SKM-1 (cell line): ENCODE results near the gene ABHD12.
A peak's percentile ranks its signal among the peaks of the same experiment; 100 is the strongest.
"Not testable (repeated sequence)": the region's sequence is repeated elsewhere in the genome, so short reads cannot be mapped to it uniquely, and the experiment has no call there.

Source experiments
- DNase-seq: peaks from one replicate; lab custom pipeline; 2025; ENCODE audit not compliant: unreplicated experiment; lab: John Stamatoyannopoulos, UW

Gene ABHD12

DNA sequence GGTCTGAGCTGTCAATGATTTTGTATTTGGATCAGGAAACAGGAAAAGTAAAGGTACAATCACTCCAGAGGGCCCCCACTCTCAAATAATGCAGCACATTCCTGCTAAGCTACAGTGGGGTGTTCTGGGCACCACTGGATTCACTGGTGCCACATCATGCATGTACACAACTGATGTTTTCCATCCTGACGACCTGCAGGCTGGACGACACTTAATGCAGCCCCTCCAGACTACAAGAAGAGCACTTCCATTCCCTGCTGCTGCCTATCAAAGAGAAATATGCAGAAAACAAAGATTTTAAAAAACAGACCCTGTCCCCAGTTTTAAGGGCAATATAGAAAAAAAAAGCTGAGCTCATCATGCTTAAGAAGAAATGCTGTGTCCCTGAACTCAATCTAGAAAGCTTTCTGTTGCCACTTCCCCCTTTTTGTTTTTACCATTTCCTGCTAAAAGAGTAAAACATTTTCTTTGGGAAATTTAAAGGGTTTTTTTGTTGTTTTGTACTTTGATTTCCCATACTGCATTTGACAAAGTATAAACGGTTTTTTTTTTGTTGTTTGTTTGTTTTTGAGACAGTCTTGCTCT lies 35.5 kb downstream of the ABHD12 start:
- no peak for DNase-seq

- DNase-seq: no peak
Measured at GRCh38 chr20:25353747-25354705, 36.6 kb downstream of the ABHD12 start.

- no peak for DNase-seq
Measured at GRCh38 chr20:25353353-25353746, 37.3 kb downstream of the ABHD12 start.

DNA sequence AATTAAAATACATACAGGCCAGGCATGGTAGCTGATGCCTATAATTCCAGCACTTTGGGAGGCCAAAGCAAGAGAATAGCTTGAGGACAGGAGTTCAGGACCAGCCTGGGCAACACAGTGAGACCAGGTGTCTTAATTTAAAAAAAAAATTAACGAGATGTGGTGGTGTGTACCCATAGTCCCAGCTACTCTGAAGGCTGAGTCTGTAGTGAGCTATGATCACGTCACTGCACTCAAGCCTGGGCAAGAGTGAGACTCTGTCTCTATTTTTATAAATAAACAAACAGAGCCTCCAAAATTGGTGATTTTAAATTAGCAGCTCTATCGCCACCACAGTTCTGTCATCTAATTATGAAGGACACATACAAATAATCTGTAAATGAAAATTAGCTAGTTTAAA lies 37.9 kb downstream of the ABHD12 start:
- no peak for DNase-seq

- DNase-seq: no peak
Measured at GRCh38 chr20:25351024-25351360, 39.6 kb downstream of the ABHD12 start.

- no peak for DNase-seq
Measured at GRCh38 chr20:25346349-25346748, 44.3 kb downstream of the ABHD12 start.

DNA sequence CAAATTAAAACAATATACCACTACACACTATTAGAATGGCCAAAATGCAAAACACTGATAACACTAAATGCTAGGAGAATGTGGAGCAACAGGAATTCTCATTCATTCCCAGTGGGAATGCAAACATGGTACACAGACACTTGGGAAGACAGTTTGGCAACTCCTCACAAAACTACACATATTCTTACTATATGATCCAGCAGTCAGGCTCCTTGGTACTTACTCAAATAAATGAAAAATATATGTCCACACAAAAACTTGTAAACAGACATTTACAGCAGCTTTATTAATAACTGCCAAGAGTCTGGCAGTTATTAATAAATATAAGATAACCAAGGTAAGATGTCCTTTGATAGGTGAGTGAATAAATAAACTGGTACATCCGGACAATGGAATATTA lies 44.9 kb downstream of the ABHD12 start:
- DNase-seq: no peak

DNA sequence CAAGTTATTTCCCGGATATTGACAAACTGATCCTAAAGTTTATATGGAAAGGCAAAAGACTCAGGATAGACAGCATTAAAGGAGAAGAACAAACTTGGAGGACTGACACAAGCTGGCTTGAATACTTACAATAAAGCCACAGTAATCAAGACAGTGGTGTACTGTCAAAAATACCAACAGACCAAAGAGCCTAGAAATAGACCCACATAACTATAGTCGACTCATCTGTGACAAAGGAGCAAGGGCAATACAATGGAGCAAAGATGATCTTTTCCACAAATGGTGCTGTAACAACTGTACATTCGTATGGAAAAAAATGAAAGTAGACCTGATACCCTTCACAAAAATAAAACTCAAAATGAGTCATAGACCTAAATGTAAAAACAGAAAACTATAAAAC lies 46.0 kb downstream of the ABHD12 start:
- no peak for DNase-seq

- DNase-seq: no peak
Measured at GRCh38 chr20:25341716-25342680, 48.6 kb downstream of the ABHD12 start.

DNA sequence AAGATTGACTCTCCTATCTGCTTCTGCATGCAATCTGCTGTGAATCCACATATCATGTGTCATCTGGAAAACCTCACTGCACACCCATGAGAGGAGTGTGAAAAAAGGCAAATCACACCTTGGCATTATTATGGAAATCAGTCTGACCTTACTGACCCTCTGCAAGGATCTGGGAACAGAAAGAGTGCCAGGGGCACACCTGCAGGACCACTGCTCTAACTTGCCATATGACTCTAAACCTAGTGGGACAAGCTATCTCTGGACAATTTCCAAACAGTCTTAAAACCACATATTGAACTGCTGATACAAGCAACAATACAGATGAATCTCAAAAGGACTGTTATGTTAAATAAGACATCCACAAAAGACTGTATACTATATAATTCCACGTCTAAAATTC lies 50.3 kb downstream of the ABHD12 start:
- DNase-seq: no peak

DNA sequence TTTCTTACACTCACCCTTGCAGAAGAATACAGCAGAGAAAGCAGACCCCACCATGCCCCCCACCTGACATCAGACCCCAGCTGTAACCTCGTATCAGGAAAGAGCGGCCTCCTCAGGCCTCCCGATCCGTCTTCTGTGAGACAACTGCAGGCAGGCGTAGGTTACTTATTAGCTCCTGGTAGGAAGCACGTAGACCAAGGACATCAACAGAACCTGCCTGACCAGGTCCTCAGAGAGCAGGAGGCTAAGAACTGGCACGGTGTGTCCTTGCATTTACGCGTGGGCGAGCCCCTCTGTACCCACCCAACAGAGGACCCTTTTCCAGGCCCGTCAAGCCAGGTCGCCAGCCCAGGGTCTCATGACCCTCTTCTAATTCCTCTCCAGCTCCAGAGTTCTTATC lies 51.0 kb downstream of the ABHD12 start:
- no peak for DNase-seq

DNA sequence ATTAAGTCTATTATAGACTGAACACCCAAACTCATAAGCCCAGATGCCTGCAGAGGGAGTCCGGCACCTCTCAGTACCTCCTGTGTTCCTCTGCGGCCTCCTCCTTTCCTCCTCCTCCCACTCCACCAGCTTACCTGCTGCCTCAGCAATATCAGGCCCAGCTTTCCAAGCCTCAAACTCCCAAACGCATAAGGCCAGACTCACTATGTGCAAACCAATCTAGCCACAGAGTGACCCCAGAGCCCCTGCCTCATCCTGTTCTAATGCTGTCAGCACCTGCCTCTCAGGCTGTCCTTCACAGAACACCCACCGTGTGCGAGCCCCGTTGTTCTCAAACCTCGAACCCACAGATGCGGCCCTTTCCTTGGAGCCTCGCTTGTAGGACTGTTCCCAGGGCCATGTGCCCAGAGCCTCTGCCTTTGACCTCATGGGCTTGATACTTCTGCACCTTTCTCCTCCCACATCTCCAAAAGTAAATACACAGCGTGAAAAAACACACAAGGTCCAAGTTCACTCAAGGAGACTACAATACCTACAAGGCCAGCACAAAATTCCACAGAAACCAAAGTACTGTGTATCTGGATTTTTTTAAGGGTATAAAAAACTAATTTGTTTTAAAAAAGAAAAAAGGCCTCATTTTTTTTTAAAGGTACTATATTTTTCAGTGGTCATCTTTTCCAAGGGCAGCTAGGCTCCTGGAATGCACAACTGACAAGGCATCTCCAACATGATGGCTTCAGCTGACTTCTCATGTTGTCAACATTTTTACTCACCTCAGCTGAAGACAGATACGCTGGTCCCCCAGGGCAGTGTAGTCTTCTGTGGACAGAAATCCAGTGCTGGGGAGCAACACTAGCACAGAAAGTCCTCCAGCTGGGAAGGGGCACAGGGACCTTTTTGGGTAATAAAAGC lies 52.3 kb downstream of the ABHD12 start:
- no peak for DNase-seq

DNA sequence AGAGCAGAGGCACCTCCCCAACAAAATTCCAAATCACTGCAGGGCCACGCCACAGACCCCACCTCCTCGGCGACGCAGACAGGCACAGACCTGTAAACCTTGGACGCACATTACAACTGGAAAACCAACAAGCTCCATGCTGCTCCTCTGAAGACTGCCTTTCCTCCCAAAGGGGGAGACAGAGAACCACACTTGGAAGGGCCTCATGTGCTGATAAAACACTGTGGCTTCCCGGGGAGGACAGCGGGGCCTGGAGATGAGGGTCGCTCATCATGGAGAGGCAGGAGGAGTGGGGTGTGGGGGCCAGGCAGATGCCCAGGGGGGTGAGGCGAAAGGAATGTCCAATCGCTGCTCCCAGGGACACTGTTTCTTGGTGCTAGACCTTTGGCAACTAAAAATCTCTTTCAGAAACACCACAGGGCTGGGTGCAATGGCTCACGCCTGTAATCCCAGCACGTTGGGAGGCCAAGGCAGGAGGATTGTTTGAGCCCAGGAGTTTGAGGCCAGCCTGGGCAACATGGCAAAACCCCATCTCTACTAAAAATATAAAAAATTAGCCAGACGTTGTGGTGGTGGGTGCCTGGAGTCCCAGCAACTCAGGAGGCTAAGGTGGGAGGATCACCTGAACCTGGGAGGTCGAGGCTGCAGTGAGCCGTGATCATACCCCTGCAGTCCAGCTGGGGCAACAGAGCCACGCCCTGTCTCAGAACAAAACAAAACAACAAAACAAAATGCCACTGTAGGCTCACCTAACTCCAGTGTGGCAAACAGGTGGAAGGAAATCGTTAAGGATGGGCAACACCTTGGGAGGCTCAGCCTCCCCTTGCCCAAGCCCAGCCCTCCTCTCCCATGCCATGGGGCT lies 53.8 kb downstream of the ABHD12 start:
- no peak for DNase-seq

DNA sequence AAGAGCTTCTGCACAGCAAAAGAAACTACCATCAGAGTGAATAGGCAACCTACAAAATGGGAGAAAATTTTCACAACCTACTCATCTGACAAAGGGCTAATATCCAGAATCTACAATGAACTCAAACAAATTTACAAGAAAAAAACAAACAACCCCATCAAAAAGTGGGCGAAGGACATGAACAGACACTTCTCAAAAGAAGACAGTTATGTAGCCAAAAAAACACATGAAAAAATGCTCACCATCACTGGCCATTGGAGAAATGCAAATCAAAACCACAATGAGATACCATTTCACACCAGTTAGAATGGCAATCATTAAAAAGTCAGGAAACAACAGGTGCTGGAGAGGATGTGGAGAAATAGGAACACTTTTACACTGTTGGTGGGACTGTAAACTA lies 55.7 kb downstream of the ABHD12 start:
- not testable (repeated sequence) for DNase-seq

DNA sequence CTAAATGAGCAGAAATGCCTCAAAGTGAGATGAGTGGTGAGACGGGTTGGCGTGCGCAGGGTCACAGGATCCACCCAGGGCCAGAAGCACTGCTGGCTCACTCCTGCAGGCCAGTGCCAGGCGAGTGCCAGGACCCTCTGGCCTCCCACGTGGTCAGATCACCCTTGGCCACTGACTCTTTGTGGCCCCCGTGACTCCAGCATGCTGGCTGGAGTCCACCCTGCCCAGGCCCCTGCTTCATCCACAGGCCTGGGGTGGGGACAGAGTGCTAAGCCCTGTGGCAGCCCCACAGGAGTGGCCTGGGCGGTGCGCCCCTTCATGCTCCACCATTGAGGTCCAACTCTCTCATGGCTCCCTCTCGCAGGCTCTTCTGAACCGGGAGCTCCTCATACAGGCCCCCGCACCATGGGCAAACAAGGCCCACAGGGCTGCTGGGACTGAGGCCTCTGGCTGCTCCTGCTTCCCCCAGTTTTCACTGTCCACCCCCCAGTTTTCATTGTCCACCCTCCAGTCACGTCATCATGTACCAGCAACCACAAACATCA lies 61.6 kb downstream of the ABHD12 start:
- DNase-seq: no peak

DNA sequence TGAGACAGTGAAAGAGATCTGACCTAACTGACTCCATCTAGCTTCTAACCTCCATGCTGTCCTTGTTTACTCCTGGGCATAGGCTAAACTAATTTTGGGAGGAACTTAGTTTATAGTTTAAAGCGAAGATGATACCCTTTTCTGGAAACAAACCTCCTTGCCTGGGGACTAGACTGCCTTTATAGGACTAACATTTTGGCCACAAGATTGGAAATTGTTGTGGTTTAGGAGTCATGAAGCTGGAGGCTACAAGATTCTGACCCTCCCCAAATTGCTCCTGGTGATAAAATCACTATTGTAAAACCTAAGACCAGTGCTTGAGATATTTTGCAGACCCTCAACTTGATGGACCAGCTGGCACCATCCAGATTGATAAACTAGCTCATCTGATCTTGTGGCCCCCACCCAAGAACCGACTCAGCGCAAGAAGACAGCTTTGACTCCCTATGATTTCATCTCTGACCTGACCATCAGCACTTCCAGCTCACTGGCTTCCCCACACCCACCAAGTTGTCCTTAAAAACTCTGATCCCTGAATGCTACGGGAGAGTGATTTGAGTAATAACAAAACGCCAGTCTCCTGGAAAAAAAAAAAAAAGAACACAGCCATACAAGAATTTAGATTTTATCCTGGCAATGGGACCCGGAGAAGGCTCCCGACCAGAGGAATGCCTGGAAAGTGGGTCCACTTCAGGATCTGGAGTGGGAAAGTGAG lies 63.0 kb downstream of the ABHD12 start:
- no peak for DNase-seq

DNA sequence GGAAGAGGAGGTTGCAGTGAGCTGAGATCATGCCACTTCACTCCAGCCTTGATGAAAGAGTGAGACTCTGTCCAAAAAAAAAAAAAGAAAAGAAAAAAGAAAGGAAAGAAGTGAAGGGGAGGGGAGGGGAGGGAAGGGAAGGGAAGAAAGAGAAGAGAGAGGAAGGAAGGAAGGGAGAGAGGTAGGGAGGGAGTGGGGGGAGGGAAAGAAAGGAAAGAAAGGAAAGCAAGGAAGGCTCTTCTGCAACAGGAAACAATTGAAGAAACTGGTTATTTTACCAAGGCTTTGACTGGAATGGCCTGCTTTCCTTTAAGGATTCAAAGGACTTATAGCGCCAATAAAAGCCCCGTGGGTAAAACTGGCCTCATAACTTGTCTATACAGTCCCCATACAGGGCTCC lies 64.6 kb downstream of the ABHD12 start:
- DNase-seq: no peak

DNA sequence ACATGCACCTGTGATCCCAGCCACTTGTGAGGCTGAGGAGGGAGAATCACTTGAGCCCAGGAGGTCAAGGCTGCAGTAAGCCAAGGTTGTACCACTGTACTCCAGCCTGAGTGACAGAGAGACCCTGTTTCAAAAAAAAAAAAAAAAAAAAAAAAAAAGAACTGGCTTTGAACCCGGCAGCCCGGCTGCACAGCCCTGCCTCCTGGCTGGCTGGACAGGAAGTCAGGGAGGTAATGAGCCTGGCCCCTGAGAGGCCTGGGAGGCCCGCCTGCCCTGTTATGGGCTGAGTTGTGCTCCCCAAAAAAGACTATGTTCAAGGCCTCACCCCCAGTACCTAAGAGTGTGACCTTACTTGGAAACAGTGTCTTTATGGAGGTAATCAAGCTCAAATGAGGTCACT lies 65.6 kb downstream of the ABHD12 start:
- DNase-seq: no peak

DNA sequence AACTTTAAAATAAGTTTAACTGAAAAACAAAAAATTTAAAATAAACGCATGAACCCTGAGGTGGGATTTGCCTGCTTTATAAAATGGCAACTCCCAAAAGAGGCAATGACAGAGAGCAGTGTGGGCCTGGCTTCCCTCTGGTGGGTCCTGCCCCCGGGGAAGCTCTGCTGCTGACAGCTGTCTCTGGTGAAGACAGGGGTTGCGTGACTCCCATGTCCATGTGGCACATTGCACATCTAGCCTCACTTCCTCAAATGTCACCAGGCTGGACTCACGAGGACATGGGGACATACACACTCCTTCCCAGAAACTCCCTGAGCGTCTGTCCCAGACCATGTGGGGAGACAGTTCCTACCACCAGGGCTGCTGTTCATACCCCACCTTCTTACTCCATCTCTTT lies 66.2 kb downstream of the ABHD12 start:
- peak; percentile 35 for DNase-seq
